NCI-H187 (cell line): ENCODE measurements around the gene RPTOR.
A peak's percentile ranks its signal among the peaks of the same experiment; 100 is the strongest.
"Not testable (repeated sequence)": the region's sequence is repeated elsewhere in the genome, so short reads cannot be mapped to it uniquely, and the experiment has no call there.

Source experiments
- DNase-seq, 2 experiments: peaks; one replicate each; lab custom pipeline; 2025; lab: John Stamatoyannopoulos, UW

RPTOR gene

GRCh38 chr17:80544655-80545498 is at the start of gene RPTOR:
Gene RPTOR (plus strand): TSS chr17:80544838. CDS start chr17:80545630, 792 bp downstream.
- DNase-seq, result peak; percentile 43 to 72

GRCh38 chr17:80497726-80498241 is 46.9 kb upstream of the RPTOR start:
- no peak for DNase-seq

- DNase-seq, result peak in 1 of 2 experiments; percentile 6
These were observed 46.3 kb upstream of the RPTOR start for GRCh38 chr17:80498242-80498919.

GRCh38 chr17:80498920-80499410 is 45.7 kb upstream of the RPTOR start:
- no peak for DNase-seq

GRCh38 chr17:80499560-80499959 is 45.1 kb upstream of the RPTOR start:
- no peak for DNase-seq

- no peak for DNase-seq
These were observed 44.5 kb upstream of the RPTOR start for GRCh38 chr17:80499961-80500665.

- no peak for DNase-seq
These were observed 42.7 kb upstream of the RPTOR start for GRCh38 chr17:80501741-80502577.

- DNase-seq, result no peak
These were observed 42.1 kb upstream of the RPTOR start for GRCh38 chr17:80502578-80502877.

GRCh38 chr17:80503031-80503430 is 41.6 kb upstream of the RPTOR start:
- DNase-seq, result no peak

- no peak for DNase-seq
These were observed 40.7 kb upstream of the RPTOR start for GRCh38 chr17:80503921-80504320.

GRCh38 chr17:80504686-80505413 is 39.8 kb upstream of the RPTOR start:
- DNase-seq, result no peak

- not testable (repeated sequence) for DNase-seq
These were observed 37.5 kb upstream of the RPTOR start for GRCh38 chr17:80507177-80507576.

- no peak for DNase-seq
These were observed 36.7 kb upstream of the RPTOR start for GRCh38 chr17:80507965-80508364.

GRCh38 chr17:80509311-80509710 is 35.3 kb upstream of the RPTOR start:
- DNase-seq, result no peak

GRCh38 chr17:80510132-80510531 is 34.5 kb upstream of the RPTOR start:
- no peak for DNase-seq

- DNase-seq, result no peak
These were observed 33.9 kb upstream of the RPTOR start for GRCh38 chr17:80510772-80511171.

GRCh38 chr17:80511222-80512180 is 33.1 kb upstream of the RPTOR start:
- DNase-seq, result no peak

GRCh38 chr17:80512233-80512632 is 32.4 kb upstream of the RPTOR start:
- DNase-seq, result no peak

- DNase-seq, result no peak
These were observed 31.4 kb upstream of the RPTOR start for GRCh38 chr17:80513201-80513600.

GRCh38 chr17:80513892-80514291 is 30.7 kb upstream of the RPTOR start:
- DNase-seq, result no peak
